H9 (cell line): ENCODE results near the gene COL17A1. TPM values are rescaled to one million over a fixed set of nuclear protein-coding genes. Genes with fewer than 3 reads are reported as not detected.

Experiments used
- DNase-seq: peaks from one replicate; pipeline ENCODE4 v3.0.0-alpha.2; 2017
- H2AFZ ChIP-seq: one replicate; pipeline ENCODE4 v1.6.1; 2013; ENCODE audit warnings: mild to moderate bottlenecking, low read length, control low read depth, moderate library complexity
- H2AK5ac ChIP-seq: 2 replicates; pipeline ENCODE4 v1.6.1; 2013; ENCODE audit warnings: low read length, control low read depth, mixed read lengths; ENCODE audit not compliant: insufficient read length
- H2BK120ac ChIP-seq: one replicate; pipeline ENCODE4 v1.6.1; 2013; ENCODE audit warnings: low read depth, mild to moderate bottlenecking, low read length, control low read depth, inconsistent platforms; ENCODE audit not compliant: poor library complexity, severe bottlenecking
- H2BK12ac ChIP-seq: 2 replicates; pipeline ENCODE4 v1.6.1; 2013; ENCODE audit warnings: low read length, control low read depth, mixed read lengths, low read depth; ENCODE audit not compliant: insufficient read length
- H2BK15ac ChIP-seq: 2 replicates; pipeline ENCODE4 v1.6.1; 2013; ENCODE audit warnings: low read depth, low read length, control low read depth
- H2BK20ac ChIP-seq: one replicate; pipeline ENCODE4 v1.6.1; 2013; ENCODE audit warnings: low read depth, mild to moderate bottlenecking, low read length, control low read depth, inconsistent platforms; ENCODE audit not compliant: poor library complexity, severe bottlenecking
- H2BK5ac ChIP-seq: 2 replicates; pipeline ENCODE4 v1.6.1; 2013; ENCODE audit warnings: low read length, control low read depth, mixed read lengths; ENCODE audit not compliant: insufficient read length
- H3K14ac ChIP-seq: 2 replicates; pipeline ENCODE4 v1.6.1; 2013; ENCODE audit warnings: low read length, control low read depth; ENCODE audit not compliant: insufficient read depth
- H3K18ac ChIP-seq: 2 replicates; pipeline ENCODE4 v1.6.1; 2013; ENCODE audit warnings: low read depth, mild to moderate bottlenecking, mixed read lengths, low read length, control low read depth; ENCODE audit not compliant: insufficient read length
- H3K23ac ChIP-seq: 2 replicates; pipeline ENCODE4 v1.6.1; 2013; ENCODE audit warnings: low read length, control low read depth, mixed read lengths, low read depth; ENCODE audit not compliant: insufficient read length
- H3K23me2 ChIP-seq: 2 replicates; pipeline ENCODE4 v1.6.1; 2013; ENCODE audit warnings: low read depth, mild to moderate bottlenecking, mixed read lengths, low read length, control low read depth; ENCODE audit not compliant: insufficient read length, poor library complexity, severe bottlenecking
- H3K27ac ChIP-seq: 2 replicates; pipeline ENCODE4 v1.5.1; 2013; ENCODE audit warnings: low read length, control low read depth, mixed read lengths, low read depth; ENCODE audit not compliant: insufficient read length
- H3K27me3 ChIP-seq: 2 replicates; pipeline ENCODE4 v1.6.1; 2013; ENCODE audit warnings: low read length, control low read depth, inconsistent platforms; ENCODE audit not compliant: insufficient read depth
- H3K4ac ChIP-seq: 2 replicates; pipeline ENCODE4 v1.6.1; 2013; ENCODE audit warnings: low read depth, mild to moderate bottlenecking, control low read depth, inconsistent platforms, low read length, moderate library complexity
- H3K4me1 ChIP-seq: 2 replicates; pipeline ENCODE4 v1.6.1; 2013; ENCODE audit warnings: low read length, control low read depth, inconsistent platforms; ENCODE audit not compliant: insufficient read depth
- H3K4me2 ChIP-seq: 2 replicates; pipeline ENCODE4 v1.6.1; 2013; ENCODE audit warnings: low read length, control low read depth, mixed read lengths; ENCODE audit not compliant: insufficient read length, insufficient read depth
- H3K56ac ChIP-seq: 2 replicates; pipeline ENCODE4 v1.6.1; 2013; ENCODE audit warnings: low read depth, mild to moderate bottlenecking, mixed read lengths, low read length, control low read depth; ENCODE audit not compliant: insufficient read length
- H3K79me1 ChIP-seq: 2 replicates; pipeline ENCODE4 v1.6.1; 2013; ENCODE audit warnings: low read depth, mild to moderate bottlenecking, moderate library complexity, low read length, control low read depth, inconsistent platforms; ENCODE audit not compliant: insufficient read depth, poor library complexity, severe bottlenecking
- H3K79me2 ChIP-seq: 2 replicates; pipeline ENCODE4 v1.6.1; 2013; ENCODE audit warnings: low read length, control low read depth, inconsistent platforms; ENCODE audit not compliant: insufficient read depth
- H3K9ac ChIP-seq: 2 replicates; pipeline ENCODE4 v1.6.1; 2013; ENCODE audit warnings: low read length, control low read depth, mixed read lengths; ENCODE audit not compliant: insufficient read length; ENCODE audit errors: extremely low read depth
- H3K9me3 ChIP-seq: one replicate; pipeline ENCODE4 v1.6.1; 2013; ENCODE audit warnings: low read depth, low read length, inconsistent platforms; ENCODE audit not compliant: control insufficient read depth
- H3T11ph ChIP-seq: one replicate; pipeline ENCODE4 v1.6.1; 2013; ENCODE audit warnings: mild to moderate bottlenecking, low read length, control low read depth, inconsistent platforms
- H4K20me1 ChIP-seq: one replicate; pipeline ENCODE4 v1.6.1; 2013; ENCODE audit not compliant: control insufficient read depth, insufficient read length, insufficient read depth
- H4K5ac ChIP-seq: 2 replicates; pipeline ENCODE4 v1.6.1; 2013; ENCODE audit warnings: low read depth, mild to moderate bottlenecking, mixed read lengths, low read length, control low read depth; ENCODE audit not compliant: insufficient read length
- H4K8ac ChIP-seq: replicated peaks from 2 replicates; pipeline ENCODE4 v1.6.1; 2013; ENCODE audit warnings: low read length, control low read depth, mixed read lengths, low read depth; ENCODE audit not compliant: insufficient read length
- H4K91ac ChIP-seq: 2 replicates; pipeline ENCODE4 v1.6.1; 2013; ENCODE audit warnings: low read depth, mild to moderate bottlenecking, moderate library complexity, mixed read lengths, low read length, control low read depth; ENCODE audit not compliant: insufficient read length
- H3K27ac Mint-ChIP-seq, 3 experiments: 2 replicates in 2 of 3; 3 replicates in 1 of 3; pipeline ENCODE4 v1.8.0; 2020 to 2021; ENCODE audit warnings: mixed read lengths in 3 of 3, mild to moderate bottlenecking in 1 of 3, moderate library complexity in 1 of 3
- H3K27me3 Mint-ChIP-seq: 2 replicates; pipeline ENCODE4 v1.8.0; 2021; ENCODE audit warnings: low read depth, mild to moderate bottlenecking, moderate library complexity, mixed read lengths
- H3K36me3 Mint-ChIP-seq, 3 experiments: 2 replicates in 2 of 3; 3 replicates in 1 of 3; pipeline ENCODE4 v1.8.0; 2020 to 2021; ENCODE audit warnings: low read depth in 3 of 3, mixed read lengths in 3 of 3; ENCODE audit not compliant: insufficient read depth in 1 of 3
- H3K4me1 Mint-ChIP-seq, 2 experiments: 2 replicates each; pipeline ENCODE4 v1.8.0; 2020; ENCODE audit warnings: mixed read lengths in 2 of 2
- H3K4me3 Mint-ChIP-seq, 2 experiments: 2 replicates in 1 of 2; 3 replicates in 1 of 2; pipeline ENCODE4 v1.8.0; 2020 to 2021; ENCODE audit warnings: mild to moderate bottlenecking in 2 of 2, mixed read lengths in 2 of 2, moderate library complexity in 1 of 2
- H3K9me3 Mint-ChIP-seq, 2 experiments: 2 replicates in 1 of 2; 3 replicates in 1 of 2; pipeline ENCODE4 v1.8.0; 2020; ENCODE audit warnings: mild to moderate bottlenecking in 2 of 2, mixed read lengths in 2 of 2, moderate library complexity in 1 of 2
- CTCF ChIP-seq: fragments of 200-600 bp; sonication (generic); conservative IDR thresholded peaks from 3 replicates; pipeline ENCODE4 v1.8.0; 2021; ENCODE audit warnings: antibody characterized with exemption, mild to moderate bottlenecking
- WGBS: extraction: QIAGEN DNeasy Blood & Tissue Kit; methylation state at CpG from one replicate; pipeline ENCODE4 v1.1.7; 2013; ENCODE audit warnings: missing lambda C conversion rate, low lambda C conversion rate, mixed read lengths; ENCODE audit not compliant: insufficient read length; ENCODE audit errors: extremely low coverage; 5-methylcytosine and 5-hydroxymethylcytosine counted together
- total RNA-seq: library from RNA; stranded (reverse); gene quantifications from 2 replicates; pipeline ENCODE4 v1.2.1, GENCODE V29; 2021

Gene COL17A1
- total RNA-seq, 1 experiment from 2014 or later = 1.9 TPM

- Histone ChIP-seq H3K4ac (no peak overlapping the region), H2AK5ac (no peak overlapping the region), H2BK20ac (no peak overlapping the region), H4K5ac (no peak overlapping the region), H3K4me1 (no peaks in the 10 kb centered on the region), H2BK5ac (no peak overlapping the region), H2AFZ (no peak overlapping the region), H3K9me3 (no peaks in the 10 kb centered on the region), H2BK15ac (no peak overlapping the region), H3K79me1 (no peaks in the 10 kb centered on the region), H3T11ph (no peak overlapping the region), H3K14ac (no peak overlapping the region), H3K27me3 (no peaks in the 10 kb centered on the region), H2BK120ac (no peak overlapping the region), H3K23ac (no peak overlapping the region), H4K20me1 (no peaks in the 10 kb centered on the region), H3K56ac (no peak overlapping the region), H3K79me2 (no peaks in the 10 kb centered on the region), H3K4me2 (no peak overlapping the region), H3K23me2 (no peaks in the 10 kb centered on the region), H3K9ac (no peak overlapping the region), H3K27ac (no peak overlapping the region), H4K91ac (no peak overlapping the region), H4K8ac (no peak overlapping the region), H3K18ac (no peak overlapping the region), H2BK12ac (no peak overlapping the region)
- WGBS = no CpG with 5 or more reads among the region's 4 CpGs
- Mint-ChIP-seq H3K9me3 (peaks cover 11% of the 10 kb centered on the region in 2 experiments), H3K4me3 (no peak overlapping the region), H3K27ac (no peak overlapping the region), H3K4me1 (peaks cover 2 to 4% of the 10 kb centered on the region in 2 experiments; a peak in 2 of 4 replicates), H3K36me3 (peaks cover 0 to 12% (median 6%) of the 10 kb centered on the region in 3 experiments; a peak in 4 of 7 replicates), H3K27me3 (peaks cover 3% of the 10 kb centered on the region; the same call in 1 of the 2 replicates)
- no peak for TF ChIP-seq CTCF
- no peak for DNase-seq
Measured at GRCh38 chr10:104098358-104098925, 12.8 kb upstream of the COL17A1 start.
